Keratinocyte (primary cell): Measurements from ENCODE around the gene EEIG2. TPM values are rescaled to one million over a fixed set of nuclear protein-coding genes. Genes with fewer than 3 reads are reported as not detected.

Source experiments
- DNase-seq: peaks from one replicate; pipeline ENCODE4 v3.0.0-alpha.2; 2011; ENCODE audit warnings: low read depth, missing footprints, low spot score
- FAIRE-seq: peaks from 2 replicates; lab custom pipeline; 2011; peaks lifted over from hg19 to GRCh38; lab: Jason Lieb, UNC
- H2AFZ ChIP-seq: 2 replicates; pipeline ENCODE4 v1.6.0; 2012; ENCODE audit warnings: low read length, control low read depth, inconsistent platforms; ENCODE audit not compliant: control insufficient read depth
- H3K27ac ChIP-seq: 2 replicates; pipeline ENCODE4 v1.5.1; 2011; ENCODE audit warnings: low read length; ENCODE audit not compliant: control insufficient read depth, insufficient read depth
- H3K27me3 ChIP-seq: 3 replicates; pipeline ENCODE4 v1.6.0; 2011; ENCODE audit warnings: low read length; ENCODE audit not compliant: control insufficient read depth, insufficient read depth; ENCODE audit errors: extremely low read depth
- H3K36me3 ChIP-seq, 2 experiments: 2 replicates in 1 of 2; 3 replicates in 1 of 2; pipeline ENCODE4 v1.5.1; 2011; ENCODE audit warnings: low read length in 2 of 2, mild to moderate bottlenecking in 1 of 2; ENCODE audit not compliant: control insufficient read depth in 2 of 2, insufficient read depth in 2 of 2; ENCODE audit errors: extremely low read depth in 1 of 2
- H3K4me1 ChIP-seq: 3 replicates; pipeline ENCODE4 v1.5.1; 2011; ENCODE audit warnings: low read length; ENCODE audit not compliant: control insufficient read depth, insufficient read depth; ENCODE audit errors: extremely low read depth
- H3K4me2 ChIP-seq: 3 replicates; pipeline ENCODE4 v1.6.0; 2011; ENCODE audit warnings: low read depth, low read length; ENCODE audit not compliant: control insufficient read depth, insufficient read depth; ENCODE audit errors: extremely low read depth
- H3K4me3 ChIP-seq, 3 experiments: fragments of 200-600 bp in 1 of 3; sonication (generic) in 1 of 3; 2 replicates in 2 of 3; 3 replicates in 1 of 3; pipeline ENCODE4 v1.5.1; 2011 to 2016; ENCODE audit warnings: low read length in 3 of 3, mild to moderate bottlenecking in 3 of 3, control low read depth in 2 of 3, inconsistent platforms in 1 of 3, low read depth in 1 of 3, mixed read lengths in 1 of 3, mixed run types in 1 of 3, moderate library complexity in 1 of 3; ENCODE audit not compliant: control insufficient read depth in 2 of 3, insufficient read depth in 2 of 3; ENCODE audit errors: extremely low read depth in 1 of 3
- H3K79me2 ChIP-seq: 2 replicates; pipeline ENCODE4 v1.6.0; 2012; ENCODE audit warnings: low read length; ENCODE audit not compliant: control insufficient read depth, insufficient read depth
- H3K9ac ChIP-seq: 3 replicates; pipeline ENCODE4 v1.6.0; 2011; ENCODE audit warnings: low read length; ENCODE audit not compliant: control insufficient read depth, insufficient read depth; ENCODE audit errors: extremely low read depth
- H3K9me1 ChIP-seq: 3 replicates; pipeline ENCODE4 v1.6.0; 2011; ENCODE audit warnings: low read length; ENCODE audit not compliant: control insufficient read depth, insufficient read depth; ENCODE audit errors: extremely low read depth
- H3K9me3 ChIP-seq: 2 replicates; pipeline ENCODE4 v1.5.1; 2012; ENCODE audit warnings: low read depth, low read length; ENCODE audit not compliant: control insufficient read depth
- H4K20me1 ChIP-seq: 3 replicates; pipeline ENCODE4 v1.6.0; 2011; ENCODE audit warnings: low read length; ENCODE audit not compliant: control insufficient read depth, insufficient read depth; ENCODE audit errors: extremely low read depth
- EZH2 ChIP-seq: IDR thresholded peaks from one replicate; pipeline ENCODE4 v1.6.1; 2012; ENCODE audit warnings: inconsistent platforms, mild to moderate bottlenecking, low read length, moderate library complexity
- dilution Hi-C: fragments of 300-500 bp; cut with MboI; formaldehyde crosslinking; loops from one replicate; pipeline ENCODE4 v1.7.0; 2020; ENCODE audit warnings: low sequenced_read_pairs; ENCODE audit not compliant: extremely low pct_ligation_motif_present
- polyA plus RNA-seq, 5 experiments: library from polyadenylated mRNA; depleted of rRNA in 3 of 5; stranded (reverse) in 3 of 5; stranded (forward) in 1 of 5; unstranded in 1 of 5; fragments of >200 nt; gene quantifications; 1 replicate in 1 of 5; 2 replicates in 3 of 5; 3 replicates in 1 of 5; pipeline versions ENCODE4 v1.2.1 to v1.2.3, GENCODE V29; 2011 to 2012; ENCODE audit warnings: missing spikeins in 2 of 5, low read depth in 1 of 5, low replicate concordance in 1 of 5
- TF ChIP-seq, protein P1 (sequence below), 3 experiments: IDR thresholded peaks in 1 of 3; conservative IDR thresholded peaks in 1 of 3; optimal IDR thresholded peaks in 1 of 3; 2 replicates in 2 of 3; 3 replicates in 1 of 3; pipeline versions ENCODE3 to v1.5.1; 2011; ENCODE audit warnings: low read length in 3 of 3, mild to moderate bottlenecking in 3 of 3, moderate library complexity in 2 of 3, control low read depth in 1 of 3, inconsistent platforms in 1 of 3; ENCODE audit not compliant: insufficient read depth in 2 of 3; ENCODE audit errors: extremely low read depth in 1 of 3

The EEIG2 gene
- polyA plus RNA-seq, 1 donor (not counting 4 experiments of a cell fraction or from before 2014, with no cell fraction given): 2.0 TPM

DNA sequence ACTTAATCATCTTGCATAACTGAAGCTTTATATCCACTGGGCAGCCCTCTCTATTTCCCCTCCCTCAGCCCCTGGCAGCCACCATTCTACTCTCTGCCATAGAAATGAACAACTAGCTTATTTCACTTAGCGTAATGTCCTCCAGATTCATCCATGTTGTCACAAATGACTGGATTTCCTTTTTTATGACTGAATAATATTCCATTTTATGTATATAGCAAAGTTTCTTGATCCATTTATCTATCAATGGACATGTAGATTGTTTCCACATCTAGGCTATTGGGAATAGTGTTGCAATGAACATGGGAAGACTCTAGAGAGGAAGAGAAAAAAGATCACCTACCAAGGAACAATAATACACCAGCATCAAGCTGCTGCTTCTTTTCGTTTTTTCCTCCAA lies 32.1 kb upstream of the EEIG2 start:
- H3K79me2 ChIP-seq: no peaks in the 10 kb centered on the region
- no peak for FAIRE-seq
- H3K36me3 ChIP-seq: no peaks in the 10 kb centered on the region
- DNase-seq: no peak
- no peaks in the 10 kb centered on the region for H3K4me1 ChIP-seq
- no peak for TF ChIP-seq EZH2
- TF ChIP-seq, protein P1, sequence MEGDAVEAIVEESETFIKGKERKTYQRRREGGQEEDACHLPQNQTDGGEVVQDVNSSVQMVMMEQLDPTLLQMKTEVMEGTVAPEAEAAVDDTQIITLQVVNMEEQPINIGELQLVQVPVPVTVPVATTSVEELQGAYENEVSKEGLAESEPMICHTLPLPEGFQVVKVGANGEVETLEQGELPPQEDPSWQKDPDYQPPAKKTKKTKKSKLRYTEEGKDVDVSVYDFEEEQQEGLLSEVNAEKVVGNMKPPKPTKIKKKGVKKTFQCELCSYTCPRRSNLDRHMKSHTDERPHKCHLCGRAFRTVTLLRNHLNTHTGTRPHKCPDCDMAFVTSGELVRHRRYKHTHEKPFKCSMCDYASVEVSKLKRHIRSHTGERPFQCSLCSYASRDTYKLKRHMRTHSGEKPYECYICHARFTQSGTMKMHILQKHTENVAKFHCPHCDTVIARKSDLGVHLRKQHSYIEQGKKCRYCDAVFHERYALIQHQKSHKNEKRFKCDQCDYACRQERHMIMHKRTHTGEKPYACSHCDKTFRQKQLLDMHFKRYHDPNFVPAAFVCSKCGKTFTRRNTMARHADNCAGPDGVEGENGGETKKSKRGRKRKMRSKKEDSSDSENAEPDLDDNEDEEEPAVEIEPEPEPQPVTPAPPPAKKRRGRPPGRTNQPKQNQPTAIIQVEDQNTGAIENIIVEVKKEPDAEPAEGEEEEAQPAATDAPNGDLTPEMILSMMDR (optimal IDR thresholded peaks at IDR 0.05 in 1 of 3, IDR thresholded peaks at IDR 0.05 in 1 of 3, conservative IDR thresholded peaks at IDR 0.05 in 1 of 3; ENCODE audit: extremely low read depth in 1 of 3, insufficient read depth in 2 of 3, low read length in 3 of 3): no peak
- no peaks in the 10 kb centered on the region for H4K20me1 ChIP-seq
- H3K27me3 ChIP-seq: no peaks in the 10 kb centered on the region
- H2AFZ ChIP-seq: no peak overlapping the region
- H3K4me2 ChIP-seq: no peak overlapping the region
- H3K9me1 ChIP-seq: no peaks in the 10 kb centered on the region
- no peaks in the 10 kb centered on the region for H3K9me3 ChIP-seq
- no peak overlapping the region for H3K27ac ChIP-seq
- H3K4me3 ChIP-seq: no peak overlapping the region
- dilution Hi-C loops: no loop called here
- no peak overlapping the region for H3K9ac ChIP-seq

DNA sequence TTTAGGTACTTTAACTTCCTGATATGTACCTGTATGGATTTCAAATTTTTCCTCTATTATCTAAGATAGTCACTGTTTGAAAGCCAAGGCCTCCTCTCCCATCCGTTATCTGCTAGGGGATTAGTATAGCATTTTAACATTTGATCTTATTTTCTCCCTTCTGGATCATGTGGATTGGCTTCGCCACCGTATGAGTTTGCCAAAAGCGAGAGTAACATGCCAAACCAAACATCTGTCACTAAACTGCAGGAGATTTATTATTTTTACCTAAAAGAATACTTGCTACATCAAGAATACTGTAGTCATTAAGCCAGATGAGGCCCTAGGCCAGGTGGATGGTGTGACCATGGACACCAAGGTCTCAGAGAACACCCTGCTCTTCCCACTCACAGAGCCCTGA lies 28.5 kb upstream of the EEIG2 start:
- Histone ChIP-seq H3K4me1 (no peaks in the 10 kb centered on the region), H3K27ac (no peak overlapping the region), H3K9ac (no peak overlapping the region), H3K9me3 (no peaks in the 10 kb centered on the region), H3K4me3 (no peak overlapping the region), H3K79me2 (no peaks in the 10 kb centered on the region), H3K27me3 (no peaks in the 10 kb centered on the region), H3K4me2 (no peak overlapping the region), H3K9me1 (no peaks in the 10 kb centered on the region), H2AFZ (no peak overlapping the region), H4K20me1 (no peaks in the 10 kb centered on the region), H3K36me3 (no peaks in the 10 kb centered on the region)
- no peak for TF ChIP-seq EZH2
- TF ChIP-seq, protein P1 (optimal IDR thresholded peaks at IDR 0.05 in 1 of 3, IDR thresholded peaks at IDR 0.05 in 1 of 3, conservative IDR thresholded peaks at IDR 0.05 in 1 of 3; ENCODE audit: extremely low read depth in 1 of 3, insufficient read depth in 2 of 3, low read length in 3 of 3): no peak
- DNase-seq (no peak), FAIRE-seq (no peak)
- dilution Hi-C loops: no loop called here
